Islet of Langerhans (tissue), 1 donor: ENCODE results near the gene ATIC.

Source experiments
- FAIRE-seq: peaks from one replicate; lab custom pipeline; 2011; peaks lifted over from hg19 to GRCh38; lab: Jason Lieb, UNC

Gene ATIC

DNA sequence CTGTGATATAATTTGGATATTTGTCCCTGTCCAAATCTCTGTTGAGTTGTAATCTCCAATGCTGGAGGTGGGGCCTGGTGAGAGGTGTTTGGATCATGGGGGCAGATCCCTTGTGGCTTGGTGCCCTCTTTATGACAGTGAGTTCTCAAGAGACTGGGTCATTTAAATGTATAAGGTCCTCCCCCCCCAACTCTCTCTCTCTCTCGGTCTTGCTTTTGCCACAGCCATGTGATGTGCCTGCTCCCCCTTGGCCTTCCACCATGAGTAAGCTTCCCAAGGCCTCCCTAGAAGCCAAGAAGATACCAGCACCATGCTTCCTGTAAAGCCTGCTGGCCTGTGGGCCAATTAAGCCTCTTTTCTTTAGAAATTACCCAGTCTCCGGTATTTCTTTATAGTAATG, 65.4 kb downstream of the ATIC start:
- FAIRE-seq: no peak

DNA sequence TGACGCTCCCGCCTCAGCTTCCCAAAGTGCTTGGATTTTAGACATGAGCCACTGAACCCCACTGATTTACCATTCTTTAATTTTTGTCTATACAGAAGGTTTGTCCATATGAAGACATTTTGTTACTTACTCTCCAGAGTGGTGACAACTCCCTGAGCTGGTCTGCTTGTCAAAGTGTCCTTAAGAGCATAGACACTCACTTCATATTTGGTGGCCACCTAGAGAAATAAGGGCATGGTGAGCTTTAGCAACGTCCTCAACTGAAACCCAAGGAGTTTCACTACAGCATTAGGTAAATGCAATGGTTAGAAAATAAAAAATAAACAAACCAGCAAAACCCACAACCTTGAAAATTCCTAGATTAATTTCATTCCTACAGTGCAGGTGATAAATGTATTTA, 66.2 kb downstream of the ATIC start:
- FAIRE-seq: no peak

DNA sequence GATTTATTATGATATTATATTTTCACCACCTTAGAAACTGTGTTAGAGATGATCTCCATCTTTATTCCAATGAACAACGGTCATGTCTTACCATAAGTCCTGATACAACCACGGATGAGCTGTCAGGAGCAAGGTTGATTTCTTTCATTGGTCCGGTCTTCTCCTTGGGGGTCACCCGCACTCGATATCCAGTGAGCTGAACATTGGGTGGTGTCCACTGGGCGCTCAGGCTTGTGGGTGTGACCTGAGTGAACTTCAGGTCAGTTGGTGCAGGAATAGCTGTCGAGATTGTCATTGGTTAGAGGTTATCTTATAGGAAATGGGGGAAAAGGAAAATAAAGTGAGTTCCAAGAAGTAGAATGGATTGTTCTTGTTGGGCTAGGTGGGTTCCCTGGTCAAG, 67.2 kb downstream of the ATIC start:
- FAIRE-seq: no peak

DNA sequence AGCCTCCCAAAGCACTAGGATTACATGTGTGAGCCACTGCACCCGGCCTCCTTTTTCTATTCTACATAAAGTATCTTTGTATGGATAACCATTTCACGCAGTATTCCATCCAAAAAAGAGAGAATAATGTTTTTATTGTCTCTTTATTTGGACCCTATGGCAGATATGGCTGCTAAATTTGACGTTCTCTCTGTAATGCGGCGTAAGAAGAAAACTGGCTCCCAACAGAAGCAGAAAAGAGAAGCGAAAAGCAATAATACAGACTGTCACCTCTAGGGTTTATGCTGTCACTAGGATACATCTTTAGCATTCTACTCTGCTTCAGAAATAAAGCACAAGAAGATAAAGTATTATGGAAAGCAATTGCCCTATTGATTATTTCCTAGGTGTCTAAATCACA, 68.1 kb downstream of the ATIC start:
- no peak for FAIRE-seq

DNA sequence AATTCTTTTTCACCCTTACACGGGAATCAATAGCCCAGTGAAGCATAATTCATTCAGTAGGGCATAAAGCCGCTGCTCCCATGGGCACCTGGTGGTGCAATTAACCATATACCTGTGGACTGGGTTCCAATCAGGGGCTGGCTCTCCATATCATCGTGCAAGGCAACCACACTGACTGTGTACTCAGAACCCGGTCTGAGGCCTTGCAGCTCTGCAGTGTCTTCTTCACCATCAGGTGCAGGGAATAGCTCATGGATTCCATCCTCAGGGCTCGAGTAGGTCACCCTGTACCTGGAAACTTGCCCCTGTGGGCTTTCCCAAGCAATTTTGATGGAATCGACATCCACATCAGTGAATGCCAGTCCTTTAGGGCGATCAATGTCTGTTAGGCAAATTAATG, 68.8 kb downstream of the ATIC start:
- no peak for FAIRE-seq

DNA sequence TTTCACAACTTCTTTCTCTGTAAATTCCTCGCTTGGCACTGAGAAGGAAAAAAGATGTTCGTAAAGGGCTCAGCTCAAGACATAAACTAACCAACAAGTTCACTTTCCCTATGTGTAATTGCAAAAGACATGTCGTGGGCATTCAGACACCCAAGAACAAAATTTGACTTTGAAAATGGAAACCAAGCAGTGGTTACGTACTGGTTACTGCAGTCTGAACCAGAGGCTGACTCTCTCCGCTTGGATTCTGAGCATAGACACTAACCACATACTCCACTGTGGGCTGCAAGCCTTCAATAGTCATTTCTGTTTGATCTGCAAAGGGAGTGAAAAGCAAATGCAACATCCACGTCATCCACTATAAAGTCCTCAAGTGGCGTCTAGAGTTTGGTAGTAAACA, 70.2 kb downstream of the ATIC start:
- FAIRE-seq: no peak

DNA sequence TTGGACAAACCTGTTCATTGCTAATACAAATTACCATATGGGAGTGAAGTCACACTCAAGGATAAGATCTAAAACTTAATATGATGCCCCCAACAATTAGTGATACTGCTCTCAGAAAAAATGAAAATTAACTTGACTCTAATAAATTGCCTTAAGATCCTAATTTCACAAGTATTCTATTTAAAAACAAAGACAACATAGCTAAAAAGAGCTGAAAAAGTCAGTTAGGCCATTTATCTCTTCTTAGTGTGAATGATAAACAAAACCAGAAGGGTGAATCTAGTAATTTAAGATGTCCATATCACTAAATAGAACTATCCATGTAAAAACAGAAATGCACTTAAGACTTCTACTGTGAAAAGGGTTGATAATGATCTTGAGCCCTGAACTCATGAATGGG, 70.6 kb downstream of the ATIC start:
- no peak for FAIRE-seq

DNA sequence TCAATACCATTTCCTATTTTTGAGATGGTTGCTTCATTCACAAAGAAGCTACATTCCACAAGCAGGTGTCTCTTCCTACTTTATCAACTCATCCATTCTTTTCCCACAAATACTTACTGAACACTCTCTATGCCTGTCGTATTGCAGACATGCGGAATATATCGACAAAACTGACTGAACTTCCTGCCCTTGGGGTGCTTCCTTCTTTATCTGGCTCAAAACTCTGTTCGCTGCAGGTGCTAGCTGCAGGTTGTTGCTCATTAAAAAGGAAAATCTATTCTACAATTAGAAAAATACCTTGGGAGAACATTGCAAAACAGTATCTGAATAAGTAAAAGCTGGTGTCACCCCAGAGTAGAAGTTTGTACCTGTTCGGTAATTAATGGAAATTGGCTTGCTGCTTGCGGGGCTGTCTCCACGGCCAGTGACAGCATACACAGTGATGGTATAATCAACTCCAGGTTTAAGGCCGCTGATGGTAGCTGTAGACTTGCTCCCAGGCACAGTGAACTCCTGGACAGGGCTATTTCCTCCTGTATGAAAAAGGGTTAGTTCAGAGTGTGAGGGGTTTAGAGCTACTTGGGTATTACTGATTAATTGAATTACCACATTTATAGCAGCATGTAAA, 71.9 kb downstream of the ATIC start:
- FAIRE-seq: no peak

DNA sequence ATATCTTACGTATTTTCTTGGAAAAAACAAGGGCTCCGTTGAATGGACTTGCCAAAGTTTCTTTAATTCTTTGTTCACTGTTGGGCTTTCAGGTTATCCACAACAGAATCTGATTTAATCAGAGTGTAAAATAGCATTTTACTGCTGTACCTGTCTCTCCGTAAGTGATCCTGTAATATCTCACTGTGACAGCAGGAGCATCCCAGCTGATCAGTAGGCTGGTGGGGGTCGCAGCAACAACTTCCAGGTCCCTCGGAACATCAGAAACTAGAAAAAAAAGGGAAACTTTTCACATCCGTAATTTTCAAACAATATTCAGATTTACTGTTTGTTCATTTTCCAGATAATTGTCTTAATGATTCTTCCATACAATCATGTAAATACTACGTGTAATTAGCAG, 72.9 kb downstream of the ATIC start:
- no peak for FAIRE-seq

DNA sequence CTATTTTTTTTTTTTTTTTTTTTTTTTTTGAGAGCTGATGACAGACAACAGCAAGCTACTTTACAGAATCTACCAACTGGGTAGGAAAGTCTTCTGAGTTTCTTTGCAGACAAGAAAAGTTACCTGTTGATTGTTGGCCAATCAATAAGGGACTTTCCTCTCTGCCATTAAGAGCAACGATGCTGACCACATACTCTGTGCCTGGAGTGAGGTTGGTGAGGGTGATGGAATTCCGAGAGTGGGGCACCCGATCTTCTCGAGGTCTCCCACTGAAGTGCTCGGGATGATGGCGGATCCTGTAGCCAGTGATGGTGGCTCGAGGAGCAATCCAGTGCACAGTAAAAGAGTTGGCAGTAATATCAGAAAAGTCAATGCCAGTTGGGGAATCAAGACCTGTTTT, 74.7 kb downstream of the ATIC start:
- FAIRE-seq: no peak

DNA sequence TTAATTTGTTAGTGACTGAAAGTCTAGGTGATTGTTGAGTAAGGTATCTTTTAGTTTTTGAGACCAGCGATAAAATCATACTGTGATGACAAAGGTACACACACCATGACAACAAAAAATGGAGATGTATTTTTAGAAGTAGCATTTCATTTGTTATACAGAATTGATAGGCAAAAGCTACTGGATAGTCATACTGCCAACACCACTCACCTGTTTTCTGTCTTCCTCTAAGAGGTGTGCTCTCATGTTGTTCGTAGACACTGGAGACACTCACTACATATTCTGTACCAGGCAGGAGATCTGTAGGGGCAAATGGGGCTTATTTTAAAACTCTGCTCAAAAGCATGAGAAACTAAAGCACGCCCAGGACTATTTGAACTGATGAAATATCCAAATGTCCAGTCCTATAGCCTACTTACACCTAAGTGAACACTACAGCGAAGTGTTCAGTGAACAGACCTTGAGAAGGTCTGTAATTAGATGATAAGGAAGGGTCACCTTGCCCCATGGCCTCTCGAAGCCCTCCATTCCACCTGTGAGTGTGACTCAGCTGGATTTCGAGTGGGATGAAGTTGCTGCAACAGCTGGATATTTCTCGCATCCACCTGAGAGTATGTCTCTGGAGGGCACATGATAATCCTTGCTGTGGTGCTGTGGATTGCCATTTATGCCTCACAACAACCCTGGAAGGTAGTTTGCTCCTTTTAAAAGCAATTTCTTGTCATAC, 76.3 kb downstream of the ATIC start:
- FAIRE-seq: no peak

DNA sequence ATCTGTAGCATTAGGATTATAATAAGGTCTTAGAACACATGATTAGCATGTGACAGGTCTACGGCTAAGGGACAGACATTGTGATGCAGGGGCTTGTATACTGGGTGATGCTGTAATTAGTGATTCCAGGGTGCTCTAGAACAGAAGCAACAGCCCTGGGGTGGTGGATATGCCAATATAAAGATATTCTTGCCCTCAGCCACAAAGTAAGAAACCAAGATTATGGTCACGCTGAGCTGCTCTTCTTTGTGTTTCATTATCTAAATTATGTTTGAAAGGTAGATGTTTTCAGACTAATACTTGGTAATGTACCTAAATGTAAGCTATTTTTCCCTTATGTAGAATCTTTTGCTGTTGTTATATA, 78.7 kb downstream of the ATIC start:
- FAIRE-seq: no peak

DNA sequence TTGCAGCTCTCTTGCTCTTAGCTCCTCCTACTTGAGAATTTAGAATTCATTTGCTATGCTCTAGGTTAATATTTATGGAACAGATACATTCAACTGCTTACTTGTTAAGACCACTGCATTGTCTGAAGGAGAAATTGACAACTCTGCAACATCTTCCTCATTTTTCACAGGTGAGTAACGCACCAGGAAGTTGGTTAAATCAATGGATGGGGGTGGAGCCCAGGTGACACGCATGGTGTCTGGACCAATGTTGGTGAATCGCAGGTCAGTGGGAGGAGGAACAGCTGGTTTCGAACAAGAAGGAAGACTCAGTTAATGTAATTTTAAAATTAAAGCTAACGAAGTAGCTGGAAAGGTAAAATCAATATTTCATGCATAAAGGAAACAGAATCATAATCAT, 79.7 kb downstream of the ATIC start:
- FAIRE-seq: no peak

DNA sequence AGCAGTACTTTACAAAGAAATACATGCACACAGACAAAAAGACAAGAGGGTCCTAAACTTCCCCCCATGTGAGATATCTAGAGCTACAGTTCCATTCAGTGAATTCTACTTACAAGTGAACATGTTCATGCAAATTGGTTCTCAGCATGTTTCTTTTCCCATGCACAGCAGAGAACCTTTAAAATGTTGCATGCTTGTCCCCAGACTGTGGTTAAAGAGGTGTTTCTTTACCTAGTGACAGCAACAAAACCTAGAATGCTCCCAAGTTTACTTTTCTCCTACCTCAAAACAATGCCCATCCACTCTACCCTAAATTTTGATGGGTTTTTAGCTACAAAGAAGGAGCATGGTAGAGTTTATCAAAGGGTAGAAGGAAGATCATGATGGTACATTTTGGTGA, 80.3 kb downstream of the ATIC start:
- no peak for FAIRE-seq

DNA sequence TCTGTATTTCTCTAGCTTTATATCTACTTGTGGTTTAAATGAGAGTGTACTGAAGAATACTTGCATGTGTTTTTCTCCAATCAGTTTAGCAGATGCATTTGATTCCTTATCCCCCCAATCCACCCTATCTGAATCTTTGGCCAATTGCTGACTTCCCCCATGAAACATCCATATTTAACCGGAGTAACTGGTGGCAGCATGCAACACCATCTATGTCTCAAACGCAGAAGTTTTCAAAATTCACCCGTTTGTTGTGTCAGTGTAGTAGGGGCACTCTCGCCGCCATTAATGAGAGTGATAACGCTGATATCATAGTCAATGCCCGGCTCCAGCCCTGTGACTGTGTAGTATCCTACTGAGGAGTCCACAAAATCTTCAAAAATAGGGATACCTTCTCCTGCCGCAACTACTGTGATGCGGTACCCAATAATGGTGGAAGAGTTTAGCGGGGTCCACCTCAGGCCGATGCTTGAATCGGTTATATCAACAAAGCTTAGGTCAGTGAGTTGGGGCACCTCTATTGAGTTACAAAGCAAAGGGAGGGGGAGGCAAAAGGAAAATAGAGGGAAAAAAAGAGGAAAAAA, 80.9 kb downstream of the ATIC start:
- FAIRE-seq: no peak

DNA sequence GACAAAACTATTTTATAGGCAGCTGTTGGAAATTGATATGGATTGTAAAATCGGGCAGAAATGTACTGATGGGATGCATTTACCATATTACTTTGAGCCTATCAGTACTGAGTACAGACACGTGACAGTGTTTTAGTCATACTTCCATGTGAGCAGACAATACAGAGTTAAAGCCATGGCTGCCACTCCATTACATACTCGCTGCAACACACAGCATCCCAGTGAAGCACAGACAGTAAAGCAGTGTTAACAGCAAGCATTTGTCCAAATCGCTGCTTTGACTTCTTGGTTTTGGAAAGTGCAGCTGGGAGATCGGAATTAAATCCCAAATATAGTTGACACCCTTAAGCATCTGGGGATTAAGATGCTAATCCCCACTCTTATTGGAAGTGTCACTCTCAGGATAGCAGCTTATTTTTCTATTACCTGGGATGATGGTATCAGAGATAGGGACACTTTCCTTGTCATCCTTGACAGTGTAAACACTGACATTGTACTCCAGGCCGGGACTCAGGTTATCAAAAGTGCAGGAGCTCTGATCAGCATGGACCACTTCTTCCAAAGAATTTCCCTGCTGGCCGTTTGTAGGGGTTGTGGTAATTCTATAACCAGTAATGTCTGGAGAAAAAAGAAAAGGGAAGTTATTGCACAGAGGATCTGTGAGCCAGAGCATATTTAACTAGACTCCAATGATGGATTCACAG, 82.4 kb downstream of the ATIC start:
- FAIRE-seq: no peak

DNA sequence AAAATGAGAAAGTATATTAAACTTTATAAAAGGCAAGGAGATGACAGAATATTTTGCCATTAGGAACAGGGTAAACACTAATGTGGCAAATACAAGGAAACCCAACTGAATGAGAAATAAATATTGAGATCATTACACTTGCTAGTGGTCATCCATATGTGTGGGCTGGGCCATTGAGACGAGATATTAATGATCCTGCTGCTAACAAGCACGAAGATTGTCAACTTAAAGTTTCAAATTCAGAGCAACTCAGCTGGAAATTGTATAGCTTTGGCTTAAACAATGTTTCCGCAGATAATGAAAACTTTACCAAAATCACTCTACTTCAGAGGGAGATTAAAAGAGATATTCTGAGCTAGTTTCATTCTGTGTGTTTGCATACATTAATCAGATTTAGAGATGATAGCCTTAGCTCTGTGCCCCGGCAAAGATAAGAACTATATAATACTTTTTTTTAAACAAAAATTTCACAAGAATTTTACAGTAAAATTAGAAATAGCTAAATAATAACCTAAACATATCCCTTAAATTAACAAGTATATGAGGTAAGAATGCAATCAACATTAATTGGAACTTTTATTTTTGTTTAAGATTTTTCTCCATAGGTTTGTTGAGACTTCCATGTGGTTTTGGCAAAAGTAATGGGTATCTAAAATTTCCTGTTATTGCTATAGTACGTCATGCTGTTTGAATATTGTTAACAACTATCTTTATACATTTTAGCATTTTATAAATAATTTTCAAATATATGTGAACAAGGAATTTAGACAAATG, 84.0 kb downstream of the ATIC start:
- FAIRE-seq: no peak

DNA sequence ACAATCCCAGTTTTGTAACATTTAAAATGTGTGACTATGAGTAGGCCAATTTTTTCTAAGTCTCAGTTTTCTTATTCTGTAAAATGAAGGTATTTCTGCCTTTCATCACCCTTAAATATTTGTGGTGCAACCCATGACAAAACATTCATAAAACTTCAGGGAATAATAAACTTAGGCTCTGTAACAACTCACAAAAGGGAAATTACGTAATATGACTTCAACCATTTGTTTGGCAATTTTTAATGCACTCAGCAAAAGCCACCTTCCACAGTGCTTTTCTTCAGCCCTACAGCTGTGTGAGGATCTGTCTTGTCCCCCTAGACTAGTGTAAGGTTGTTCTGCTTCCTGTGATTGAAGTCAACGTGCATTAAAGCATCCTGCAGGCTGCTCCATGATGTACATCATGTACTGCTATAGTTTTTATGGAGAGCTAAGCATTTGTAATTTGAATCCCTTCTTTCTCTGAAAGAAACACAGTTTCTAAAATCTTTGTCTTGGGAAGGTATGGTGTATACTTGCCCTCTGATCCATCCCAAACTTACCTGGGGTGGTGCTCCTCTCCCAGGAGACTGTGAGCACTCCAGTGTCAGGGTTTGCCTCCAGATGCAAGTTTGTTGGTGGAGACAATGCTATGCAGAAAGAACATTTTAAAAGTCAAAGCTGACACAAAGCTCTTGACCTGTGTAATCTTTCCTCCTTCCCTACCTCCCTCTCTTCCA, 84.9 kb downstream of the ATIC start:
- FAIRE-seq: no peak

DNA sequence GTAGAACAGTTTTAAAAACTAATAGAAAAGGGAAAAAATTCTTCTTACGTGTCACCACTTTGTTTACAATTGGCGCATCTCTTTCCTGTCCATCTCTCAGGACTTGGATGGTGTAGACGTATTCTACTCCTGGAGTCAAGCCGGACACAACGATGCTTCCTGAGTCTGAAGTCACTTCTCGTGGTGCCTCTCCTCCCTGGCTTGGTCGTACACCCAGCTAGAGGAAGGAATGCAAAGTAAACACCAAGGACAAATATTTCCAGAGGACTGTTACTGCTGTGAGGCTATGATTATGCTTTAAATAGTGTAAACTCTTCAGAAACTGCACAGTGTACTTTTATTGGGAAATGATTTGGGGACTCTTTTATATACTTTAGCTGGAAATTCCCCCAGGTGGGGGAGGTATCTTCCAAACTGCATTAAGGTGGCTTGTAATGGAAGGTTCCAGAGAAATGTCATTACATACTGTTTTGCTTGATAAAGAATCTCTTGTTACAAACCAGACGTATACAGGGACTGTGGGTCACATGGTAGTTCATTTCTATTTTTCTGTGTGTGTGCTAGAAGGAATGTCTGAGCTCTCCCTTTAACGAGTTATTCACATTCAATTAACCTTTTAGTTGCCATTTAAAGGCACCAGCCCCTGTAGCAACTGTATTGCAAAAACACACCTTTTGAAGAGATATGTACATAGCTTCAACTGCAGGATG, 85.9 kb downstream of the ATIC start:
- FAIRE-seq: no peak

DNA sequence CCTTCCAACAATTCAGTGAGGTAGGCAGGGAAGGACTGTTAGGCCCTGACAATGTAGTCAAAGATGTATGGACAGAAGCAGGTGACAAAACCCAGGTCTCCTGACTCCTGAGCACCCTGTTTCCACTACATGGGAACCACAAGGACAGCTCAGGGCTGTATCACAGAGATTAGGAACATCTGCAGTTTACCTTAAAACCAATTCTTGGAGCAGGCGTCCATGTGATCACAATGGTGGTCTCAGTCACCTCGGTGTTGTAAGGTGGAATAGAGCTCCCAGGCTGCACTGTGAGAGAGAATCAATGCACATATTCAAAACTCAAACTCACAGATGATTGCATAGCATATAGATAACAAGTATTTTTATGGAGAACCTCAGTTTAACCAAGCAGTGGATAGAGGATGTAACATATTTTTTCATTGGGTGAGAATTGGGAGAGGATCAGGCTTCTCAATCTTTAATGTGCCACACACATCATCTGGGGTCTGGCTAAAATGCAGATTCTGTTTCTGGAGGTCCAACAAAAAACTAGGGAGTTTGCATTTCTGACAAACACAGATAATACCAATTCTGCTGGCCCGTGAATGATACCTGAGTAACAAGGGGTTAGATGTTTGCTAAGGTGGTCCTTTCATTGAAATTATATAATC, 87.3 kb downstream of the ATIC start:
- FAIRE-seq: no peak
